HG02852 (cell line): Measurements from ENCODE around the gene ZNF678.
"Not testable (repeated sequence)": the region's sequence is repeated elsewhere in the genome, so short reads cannot be mapped to it uniquely, and the experiment has no call there.

ENCODE experiments used
- ATAC-seq: cut with Tn5 transposase; IDR thresholded peaks from one replicate; pipeline ENCODE4 v1.9.1; 2021; ENCODE audit warnings: mild to moderate bottlenecking, moderate library complexity; ENCODE audit not compliant: unreplicated experiment

ZNF678 gene

GRCh38 chr1:227596222-227596621 is 32.9 kb downstream of the ZNF678 start:
- not testable (repeated sequence) for ATAC-seq

- no peak for ATAC-seq
Measured at GRCh38 chr1:227603327-227603726, 40.0 kb downstream of the ZNF678 start.

GRCh38 chr1:227604446-227604845 is 41.1 kb downstream of the ZNF678 start:
- no peak for ATAC-seq

- not testable (repeated sequence) for ATAC-seq
Measured at GRCh38 chr1:227606271-227606670, 42.9 kb downstream of the ZNF678 start.

GRCh38 chr1:227607336-227607898 is 44.1 kb downstream of the ZNF678 start:
- ATAC-seq: no peak

- no peak for ATAC-seq
Measured at GRCh38 chr1:227612658-227613057, 49.3 kb downstream of the ZNF678 start.

- ATAC-seq: no peak
Measured at GRCh38 chr1:227613526-227613925, 50.2 kb downstream of the ZNF678 start.

- no peak for ATAC-seq
Measured at GRCh38 chr1:227621211-227621610, 57.9 kb downstream of the ZNF678 start.

- ATAC-seq: no peak
Measured at GRCh38 chr1:227622739-227623475, 59.6 kb downstream of the ZNF678 start.

GRCh38 chr1:227632325-227632724 is 69.0 kb downstream of the ZNF678 start:
- no peak for ATAC-seq

GRCh38 chr1:227635596-227635995 is 72.2 kb downstream of the ZNF678 start:
- no peak for ATAC-seq

- no peak for ATAC-seq
Measured at GRCh38 chr1:227654431-227654830, 91.1 kb downstream of the ZNF678 start.

- no peak for ATAC-seq
Measured at GRCh38 chr1:227654858-227655752, 91.7 kb downstream of the ZNF678 start.

GRCh38 chr1:227661495-227661894 is 98.1 kb downstream of the ZNF678 start:
- ATAC-seq: no peak

- no peak for ATAC-seq
Measured at GRCh38 chr1:227662933-227663332, 99.6 kb downstream of the ZNF678 start.

- ATAC-seq: no peak
Measured at GRCh38 chr1:227666286-227666685, 102.9 kb downstream of the ZNF678 start.

- no peak for ATAC-seq
Measured at GRCh38 chr1:227673441-227673840, 110.1 kb downstream of the ZNF678 start.

- ATAC-seq: no peak
Measured at GRCh38 chr1:227685807-227686206, 122.5 kb downstream of the ZNF678 start.

GRCh38 chr1:227697321-227697864 is 134.0 kb downstream of the ZNF678 start:
- no peak for ATAC-seq

GRCh38 chr1:227701631-227702030 is 138.3 kb downstream of the ZNF678 start:
- not testable (repeated sequence) for ATAC-seq

- ATAC-seq: no peak
Measured at GRCh38 chr1:227707846-227708245, 144.5 kb downstream of the ZNF678 start.
